GM12878 (cell line): ENCODE measurements around the gene ZBTB16.

Experiments used
- EP300 ChIP-seq, 2 experiments: fragments of 150-350 bp in 1 of 2; IDR thresholded peaks; 2 replicates each; pipeline ENCODE4 v1.6.1; 2011 to 2012; ENCODE audit warnings: low read depth in 2 of 2, low read length in 2 of 2, borderline replicate concordance in 1 of 2, improper control_type of control experiment in 1 of 2, inconsistent platforms in 1 of 2; ENCODE audit not compliant: control insufficient read depth in 1 of 2
- EZH2 ChIP-seq: IDR thresholded peaks from 2 replicates; pipeline ENCODE4 v1.6.1; 2012; ENCODE audit warnings: low read depth, mild to moderate bottlenecking, control low read depth, inconsistent platforms, low read length, borderline replicate concordance; ENCODE audit not compliant: control insufficient read depth
- POLR2A ChIP-seq: IDR thresholded peaks from 2 replicates; pipeline ENCODE4 v1.6.1; 2011; ENCODE audit warnings: low read depth, mild to moderate bottlenecking, low read length
- SMC3 ChIP-seq: IDR thresholded peaks from 2 replicates; pipeline ENCODE4 v1.6.1; 2011; ENCODE audit warnings: low read length, improper control_type of control experiment, borderline replicate concordance
- TCF7 ChIP-seq: IDR thresholded peaks from 2 replicates; pipeline ENCODE4 v1.6.1; 2014; ENCODE audit warnings: antibody characterized with exemption, borderline replicate concordance
- TF ChIP-seq, protein P1 (sequence below), 3 experiments: IDR thresholded peaks in 2 of 3; conservative IDR thresholded peaks in 1 of 3; 2 replicates each; pipeline ENCODE4 v1.5.1; 2011; ENCODE audit warnings: low read depth in 3 of 3, low read length in 3 of 3, mild to moderate bottlenecking in 3 of 3, control low read depth in 2 of 3, moderate library complexity in 2 of 3, inconsistent platforms in 1 of 3, mixed read lengths in 1 of 3; ENCODE audit not compliant: control insufficient read depth in 2 of 3, insufficient read depth in 1 of 3; ENCODE audit errors: extremely low read depth in 1 of 3
- TF ChIP-seq, protein P2 (sequence below): fragments of 450-650 bp; conservative IDR thresholded peaks from 2 replicates; pipeline ENCODE4 v1.6.1; 2017; ENCODE audit warnings: mild to moderate bottlenecking, moderate library complexity
- TF ChIP-seq, protein P3 (sequence below): IDR thresholded peaks from 2 replicates; pipeline ENCODE4 v1.6.1; 2012; ENCODE audit warnings: low read depth, low read length, improper control_type of control experiment

DNA sequence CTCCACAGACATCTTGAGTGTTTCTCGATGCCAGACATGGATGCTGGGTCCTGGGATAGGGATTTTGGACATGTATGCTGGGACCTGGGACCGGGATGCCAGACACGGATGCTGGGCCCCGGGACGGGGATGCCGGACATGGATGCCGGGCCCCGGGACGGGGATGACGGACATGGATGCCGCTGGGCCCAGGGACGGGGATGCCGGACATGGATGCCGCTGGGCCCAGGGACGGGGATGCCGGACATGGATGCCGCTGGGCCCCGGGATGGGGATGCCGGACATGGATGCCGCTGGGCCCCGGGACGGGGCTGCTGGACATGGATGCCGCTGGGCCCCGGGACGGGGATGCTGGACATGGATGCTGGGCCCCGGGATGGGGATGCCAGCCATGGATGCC, 139.5 kb downstream of the ZBTB16 start:
- TF ChIP-seq, protein P1, sequence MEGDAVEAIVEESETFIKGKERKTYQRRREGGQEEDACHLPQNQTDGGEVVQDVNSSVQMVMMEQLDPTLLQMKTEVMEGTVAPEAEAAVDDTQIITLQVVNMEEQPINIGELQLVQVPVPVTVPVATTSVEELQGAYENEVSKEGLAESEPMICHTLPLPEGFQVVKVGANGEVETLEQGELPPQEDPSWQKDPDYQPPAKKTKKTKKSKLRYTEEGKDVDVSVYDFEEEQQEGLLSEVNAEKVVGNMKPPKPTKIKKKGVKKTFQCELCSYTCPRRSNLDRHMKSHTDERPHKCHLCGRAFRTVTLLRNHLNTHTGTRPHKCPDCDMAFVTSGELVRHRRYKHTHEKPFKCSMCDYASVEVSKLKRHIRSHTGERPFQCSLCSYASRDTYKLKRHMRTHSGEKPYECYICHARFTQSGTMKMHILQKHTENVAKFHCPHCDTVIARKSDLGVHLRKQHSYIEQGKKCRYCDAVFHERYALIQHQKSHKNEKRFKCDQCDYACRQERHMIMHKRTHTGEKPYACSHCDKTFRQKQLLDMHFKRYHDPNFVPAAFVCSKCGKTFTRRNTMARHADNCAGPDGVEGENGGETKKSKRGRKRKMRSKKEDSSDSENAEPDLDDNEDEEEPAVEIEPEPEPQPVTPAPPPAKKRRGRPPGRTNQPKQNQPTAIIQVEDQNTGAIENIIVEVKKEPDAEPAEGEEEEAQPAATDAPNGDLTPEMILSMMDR (IDR thresholded peaks at IDR 0.05 in 2 of 3, conservative IDR thresholded peaks at IDR 0.05 in 1 of 3; ENCODE audit: control insufficient read depth in 2 of 3, extremely low read depth in 1 of 3, insufficient read depth in 1 of 3, low read depth in 3 of 3, low read length in 3 of 3), result no peak
- TF ChIP-seq, protein P2, sequence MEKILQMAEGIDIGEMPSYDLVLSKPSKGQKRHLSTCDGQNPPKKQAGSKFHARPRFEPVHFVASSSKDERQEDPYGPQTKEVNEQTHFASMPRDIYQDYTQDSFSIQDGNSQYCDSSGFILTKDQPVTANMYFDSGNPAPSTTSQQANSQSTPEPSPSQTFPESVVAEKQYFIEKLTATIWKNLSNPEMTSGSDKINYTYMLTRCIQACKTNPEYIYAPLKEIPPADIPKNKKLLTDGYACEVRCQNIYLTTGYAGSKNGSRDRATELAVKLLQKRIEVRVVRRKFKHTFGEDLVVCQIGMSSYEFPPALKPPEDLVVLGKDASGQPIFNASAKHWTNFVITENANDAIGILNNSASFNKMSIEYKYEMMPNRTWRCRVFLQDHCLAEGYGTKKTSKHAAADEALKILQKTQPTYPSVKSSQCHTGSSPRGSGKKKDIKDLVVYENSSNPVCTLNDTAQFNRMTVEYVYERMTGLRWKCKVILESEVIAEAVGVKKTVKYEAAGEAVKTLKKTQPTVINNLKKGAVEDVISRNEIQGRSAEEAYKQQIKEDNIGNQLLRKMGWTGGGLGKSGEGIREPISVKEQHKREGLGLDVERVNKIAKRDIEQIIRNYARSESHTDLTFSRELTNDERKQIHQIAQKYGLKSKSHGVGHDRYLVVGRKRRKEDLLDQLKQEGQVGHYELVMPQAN, result no peak
- no peak for TF ChIP-seq TCF7
- TF ChIP-seq SMC3, result no peak
- TF ChIP-seq EZH2, result no peak
- TF ChIP-seq POLR2A, result no peak
- TF ChIP-seq EP300 (IDR thresholded peaks at IDR 0.05; ENCODE audit: borderline replicate concordance in 1 of 2, control insufficient read depth in 1 of 2, low read depth in 2 of 2, low read length in 2 of 2), result no peak
- TF ChIP-seq, protein P3, sequence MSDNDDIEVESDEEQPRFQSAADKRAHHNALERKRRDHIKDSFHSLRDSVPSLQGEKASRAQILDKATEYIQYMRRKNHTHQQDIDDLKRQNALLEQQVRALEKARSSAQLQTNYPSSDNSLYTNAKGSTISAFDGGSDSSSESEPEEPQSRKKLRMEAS, result no peak
